ENCODE results near the gene YDJC.
"Not testable (repeated sequence)": the region's sequence is repeated elsewhere in the genome, so short reads cannot be mapped to it uniquely, and the experiment has no call there.

The YDJC gene

GRCh38 chr22:21651521-21652009 lies 21.7 kb upstream of the YDJC start:
- no peak for DNase-seq

DNA sequence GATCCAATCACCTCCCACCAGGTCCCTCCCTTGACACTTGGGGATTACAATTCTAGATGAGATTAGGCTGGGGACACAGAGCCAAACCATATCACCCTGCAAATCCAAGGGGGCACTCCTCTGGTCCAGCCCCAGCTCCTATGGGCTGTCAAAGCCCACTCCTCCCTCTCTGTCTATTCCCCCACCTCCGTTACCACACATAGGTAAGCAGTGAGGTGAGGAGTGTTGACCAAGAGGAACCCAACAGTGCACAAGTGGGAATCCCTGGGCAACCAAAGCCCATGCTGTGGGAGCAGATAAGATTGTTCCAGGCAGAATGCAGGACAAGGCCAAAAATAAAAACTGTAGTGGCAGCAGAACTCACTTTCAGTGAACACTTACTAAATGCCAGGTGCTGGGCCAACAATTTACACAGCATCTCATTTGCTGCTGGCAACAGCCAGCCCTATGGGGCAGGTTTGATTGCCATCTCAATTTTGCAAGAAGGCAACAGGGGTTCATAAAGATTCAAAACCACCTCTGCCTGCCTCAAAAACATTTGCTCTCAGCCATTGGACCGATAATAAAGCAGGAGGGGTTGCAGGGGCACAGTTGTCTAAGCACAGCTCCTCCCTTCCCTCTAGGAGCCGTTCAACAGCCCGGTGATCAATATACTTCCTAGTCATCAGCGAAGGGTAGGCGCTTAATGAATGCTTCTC lies 21.1 kb upstream of the YDJC start:
- DNase-seq = no peak

DNA sequence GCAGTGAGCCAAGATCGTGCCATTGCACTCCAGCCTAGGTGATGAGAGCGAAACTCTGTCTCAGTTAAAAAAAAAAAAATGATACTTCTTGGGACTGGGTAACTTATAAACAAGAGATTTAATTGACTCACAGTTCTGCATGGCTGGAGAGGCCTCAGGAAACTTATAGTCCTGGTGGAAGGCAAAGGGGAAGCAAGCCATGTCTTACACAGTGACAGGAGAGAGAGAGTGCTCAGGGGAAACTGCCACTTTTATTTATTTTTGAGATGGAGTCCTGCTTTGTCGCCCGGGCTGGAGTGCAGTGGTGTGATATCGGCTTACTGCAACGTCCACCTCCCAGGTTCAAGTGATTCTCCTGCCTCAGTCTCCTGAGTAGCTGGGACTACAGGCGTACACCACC lies 20.5 kb upstream of the YDJC start:
- no peak for DNase-seq

GRCh38 chr22:21646608-21647590 lies 17.1 kb upstream of the YDJC start:
- DNase-seq = peak; percentile 86 to 88

DNA sequence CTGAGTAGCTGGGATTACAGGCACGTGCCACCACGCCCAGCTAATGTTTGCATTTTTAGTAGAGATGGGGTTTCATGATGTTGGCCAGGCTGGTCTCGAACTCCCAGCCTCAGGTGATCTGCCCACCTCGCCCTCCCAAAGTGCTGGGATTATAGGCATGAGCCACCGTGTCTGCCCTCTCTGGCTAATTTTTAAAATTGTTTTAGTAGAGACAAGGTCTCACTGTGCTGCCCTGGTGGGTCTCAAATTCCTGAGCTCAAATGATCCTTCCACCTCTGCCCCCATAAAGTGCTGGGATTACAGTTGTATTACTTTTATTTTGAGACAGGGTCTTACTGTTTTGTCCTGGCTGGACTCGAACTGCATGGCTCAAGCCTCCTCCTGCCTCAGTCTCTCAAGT lies 15.7 kb upstream of the YDJC start:
- DNase-seq = not testable (repeated sequence)

DNA sequence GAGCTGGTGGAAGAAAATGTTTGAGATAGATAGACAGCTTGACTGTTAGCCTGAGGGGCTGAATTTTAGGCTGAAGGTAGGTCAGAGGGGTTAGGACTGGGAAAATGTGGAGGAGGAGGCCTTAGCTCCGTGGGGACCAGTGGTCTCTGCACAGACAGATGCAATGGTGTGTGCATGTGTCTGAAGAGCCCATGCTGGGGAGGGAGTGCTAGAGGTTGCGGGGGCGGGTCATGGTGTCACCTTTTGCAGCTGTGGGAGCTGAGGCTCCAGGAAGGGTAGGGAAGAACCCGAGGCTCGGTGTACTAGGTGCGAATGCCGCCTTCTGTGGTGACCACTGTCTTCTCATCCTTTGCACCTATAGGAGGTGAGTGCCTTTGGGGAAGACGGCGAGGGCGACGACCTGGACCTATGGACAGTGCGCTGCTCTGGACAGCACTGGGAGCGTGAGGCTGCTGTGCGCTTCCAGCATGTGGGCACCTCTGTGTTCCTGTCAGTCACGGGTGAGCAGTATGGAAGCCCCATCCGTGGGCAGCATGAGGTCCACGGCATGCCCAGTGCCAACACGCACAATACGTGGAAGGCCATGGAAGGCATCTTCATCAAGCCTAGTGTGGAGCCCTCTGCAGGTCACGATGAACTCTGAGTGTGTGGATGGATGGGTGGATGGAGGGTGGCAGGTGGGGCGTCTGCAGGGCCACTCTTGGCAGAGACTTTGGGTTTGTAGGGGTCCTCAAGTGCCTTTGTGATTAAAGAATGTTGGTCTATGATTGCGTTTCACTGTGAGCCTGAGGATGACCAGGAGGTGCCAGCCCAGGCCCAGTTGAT lies 13.9 kb upstream of the YDJC start:
- no peak for DNase-seq

DNA sequence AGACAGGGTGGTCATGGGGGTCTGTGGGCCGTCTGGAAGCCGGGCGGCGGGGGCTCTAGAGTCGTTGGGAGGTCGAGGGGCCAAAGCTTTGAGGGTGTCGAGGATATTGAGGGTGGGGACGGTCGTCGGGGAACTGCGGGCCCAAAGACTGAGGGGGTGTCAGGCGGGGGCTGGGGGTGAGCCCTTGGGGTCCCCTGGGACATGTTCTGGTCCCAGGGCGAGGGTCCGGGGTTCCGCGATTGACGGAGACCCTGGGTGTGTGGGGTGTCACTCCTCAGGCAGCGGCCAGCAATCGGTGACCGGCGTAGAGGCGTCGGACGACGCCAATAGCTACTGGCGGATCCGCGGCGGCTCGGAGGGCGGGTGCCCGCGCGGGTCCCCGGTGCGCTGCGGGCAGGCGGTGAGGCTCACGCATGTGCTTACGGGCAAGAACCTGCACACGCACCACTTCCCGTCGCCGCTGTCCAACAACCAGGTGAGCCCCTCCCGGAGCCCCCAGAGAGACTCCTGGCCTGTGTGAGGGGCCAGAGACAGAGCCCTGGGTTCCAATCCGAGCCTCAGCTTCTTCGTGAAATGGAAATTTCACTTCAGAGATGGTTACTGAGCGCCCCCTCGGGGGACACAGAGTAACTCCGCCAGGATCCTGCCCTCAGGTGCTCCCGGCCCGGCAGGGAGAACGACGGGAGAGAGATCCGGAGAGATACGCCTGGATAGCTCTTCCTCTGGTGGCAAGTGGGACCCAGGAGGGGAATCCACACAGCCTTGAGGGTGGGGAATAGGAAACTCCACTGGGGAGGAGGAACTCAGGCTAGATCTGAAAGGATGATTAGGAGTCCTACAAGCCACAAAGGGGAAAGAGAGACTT lies 13.0 kb upstream of the YDJC start:
- peak; percentile 61 to 65 for DNase-seq

GRCh38 chr22:21641789-21642583 lies 12.2 kb upstream of the YDJC start, which contains the start of gene SDF2L1:
Gene SDF2L1, plus strand, starts transcription at chr22:21642302. Its CDS starts 35 bp downstream, at chr22:21642337.
- DNase-seq = peak; percentile 99

DNA sequence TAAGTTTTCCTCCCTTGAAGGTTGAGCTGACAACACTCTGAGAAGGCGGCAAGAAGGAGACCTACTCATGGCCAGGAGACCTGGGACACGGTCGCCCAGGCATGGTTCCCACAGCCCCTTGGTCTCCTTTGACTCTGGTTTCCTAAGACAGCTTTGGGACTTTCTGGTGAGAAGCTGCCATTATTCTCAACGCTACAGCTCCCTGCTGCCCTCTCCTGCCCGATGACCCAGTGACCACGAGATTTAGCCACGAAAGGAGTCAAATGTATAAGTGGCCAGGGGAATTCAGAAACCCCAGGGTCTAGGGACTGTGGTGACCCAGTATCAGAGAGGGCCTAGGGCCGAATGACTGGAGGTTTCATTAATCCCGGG lies 11.6 kb upstream of the YDJC start:
- DNase-seq = no peak

GRCh38 chr22:21640810-21641209 lies 11.0 kb upstream of the YDJC start:
- DNase-seq = no peak

DNA sequence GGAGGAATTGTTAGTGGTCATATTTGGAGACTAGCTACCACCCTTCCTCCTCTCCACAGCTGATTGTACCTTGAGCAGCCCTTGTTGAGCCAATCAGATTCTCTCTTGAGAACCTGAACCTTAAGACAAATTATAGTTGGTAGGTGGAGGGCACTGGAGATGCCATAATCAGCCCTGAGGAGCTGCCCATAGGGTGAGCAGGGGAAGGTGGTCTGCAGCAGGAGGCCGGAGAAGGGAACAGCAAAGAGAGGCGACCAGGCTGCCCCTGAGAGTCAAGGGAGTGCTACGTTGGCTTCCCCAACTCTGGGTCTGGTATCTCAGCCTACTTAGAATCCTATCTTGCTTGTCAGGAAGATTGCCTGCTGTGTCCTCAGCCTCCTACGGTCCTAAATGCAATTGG lies 9.5 kb upstream of the YDJC start:
- DNase-seq = no peak

DNA sequence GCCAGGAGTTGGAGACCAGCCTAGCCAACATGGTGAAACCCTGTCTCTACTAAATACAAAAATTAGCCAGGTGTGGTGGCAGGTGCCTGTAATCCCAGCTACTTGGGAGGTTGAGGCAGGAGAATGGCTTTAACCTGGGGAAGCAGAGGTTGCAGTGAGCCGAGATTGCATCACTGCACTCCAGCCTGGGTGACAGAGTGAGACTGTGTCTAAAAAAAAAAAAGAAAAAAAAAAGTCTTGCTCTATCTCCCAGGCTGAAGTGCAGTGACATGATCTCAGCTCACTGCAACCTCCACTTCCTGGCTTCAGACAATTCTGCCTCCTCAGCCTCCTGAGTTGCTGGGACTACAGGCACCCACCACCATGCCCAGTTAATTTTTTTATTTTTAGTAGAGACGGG lies 7.6 kb upstream of the YDJC start:
- DNase-seq = not testable (repeated sequence)

DNA sequence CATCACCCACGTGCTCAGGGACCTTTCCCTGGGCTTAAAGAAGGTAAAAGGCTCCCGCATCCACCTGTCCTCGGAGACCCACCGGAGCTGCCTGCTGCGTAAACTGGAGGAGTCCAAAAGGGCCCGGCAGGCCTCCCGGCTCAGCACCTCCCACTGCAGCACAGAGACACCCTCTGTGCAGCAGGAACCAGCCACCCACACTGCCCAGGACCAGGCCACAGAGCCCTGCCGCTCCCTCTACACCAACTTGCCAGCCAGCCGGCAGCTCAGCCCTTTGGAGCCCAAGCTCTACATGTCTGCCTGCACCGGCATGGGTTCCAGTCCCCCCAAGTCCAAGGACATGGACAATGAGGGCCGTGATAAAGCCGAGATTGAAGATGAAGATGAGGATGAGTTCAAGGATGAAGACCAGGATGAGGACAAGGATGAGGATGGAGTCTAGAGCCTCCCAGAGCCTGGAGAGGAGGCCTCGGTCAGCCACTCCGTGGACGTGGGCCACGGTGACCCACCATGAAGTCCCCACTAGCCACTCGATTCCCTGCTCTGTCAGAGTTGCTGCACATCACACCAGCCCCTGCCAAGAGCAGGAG lies 6.9 kb upstream of the YDJC start:
- DNase-seq = no peak

DNA sequence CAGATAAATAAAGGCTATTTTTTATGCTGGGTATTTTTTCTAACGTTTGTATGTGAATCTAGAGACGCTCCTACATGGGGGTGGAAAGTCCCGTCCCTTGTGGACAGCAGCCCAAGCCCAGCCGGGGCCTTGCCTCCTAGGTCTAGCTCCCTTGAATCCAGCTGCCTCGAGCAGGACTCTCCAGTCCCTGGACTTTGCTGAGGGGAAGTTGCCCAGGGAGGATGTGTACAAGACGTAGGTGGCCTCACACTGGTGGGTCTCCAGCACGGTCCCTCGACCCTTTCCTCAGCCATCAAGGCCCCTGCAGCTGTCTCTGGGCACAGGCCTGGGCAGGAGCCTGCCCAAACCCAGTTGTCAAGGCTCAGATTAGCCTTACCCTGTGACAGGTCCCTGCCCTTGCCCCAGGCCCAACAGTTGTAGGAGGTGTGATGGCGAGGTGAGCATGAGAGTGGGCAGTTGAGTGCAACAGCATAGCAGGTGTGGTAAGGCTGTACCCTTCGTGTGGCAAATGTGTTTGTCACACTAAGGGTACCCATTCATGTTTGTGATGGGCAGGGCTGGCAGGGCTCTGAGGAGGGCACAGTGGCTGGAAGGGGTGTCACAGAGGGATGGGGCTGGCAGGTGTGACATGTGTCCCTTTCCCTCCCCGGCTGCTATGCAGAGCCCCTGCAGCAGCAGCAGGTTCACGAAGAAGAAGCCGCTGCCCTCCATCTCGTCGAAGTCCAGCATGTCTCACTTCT lies 6.1 kb upstream of the YDJC start:
- DNase-seq = no peak

DNA sequence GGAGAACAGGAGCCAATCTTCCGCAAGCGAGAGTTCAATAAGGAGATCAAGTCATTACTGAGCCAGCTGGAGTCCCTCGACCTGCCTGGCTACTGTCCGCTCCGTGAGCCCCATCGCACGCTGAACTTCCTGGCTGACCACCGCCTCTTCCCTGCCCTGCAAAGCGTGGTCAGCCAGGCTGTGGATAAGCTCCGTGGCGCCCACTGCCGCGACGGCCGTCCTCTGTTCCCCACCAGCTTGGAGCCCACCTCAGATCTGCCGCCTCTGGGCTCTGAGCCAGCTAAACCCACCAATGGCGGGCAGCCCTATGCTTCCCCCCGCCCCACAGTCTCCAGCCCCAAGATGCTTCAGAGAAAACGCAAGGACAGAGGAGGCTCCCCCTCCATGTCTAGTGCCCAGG lies 5.0 kb upstream of the YDJC start:
- no peak for DNase-seq

GRCh38 chr22:21634081-21634480 lies 4.3 kb upstream of the YDJC start:
- DNase-seq = no peak

DNA sequence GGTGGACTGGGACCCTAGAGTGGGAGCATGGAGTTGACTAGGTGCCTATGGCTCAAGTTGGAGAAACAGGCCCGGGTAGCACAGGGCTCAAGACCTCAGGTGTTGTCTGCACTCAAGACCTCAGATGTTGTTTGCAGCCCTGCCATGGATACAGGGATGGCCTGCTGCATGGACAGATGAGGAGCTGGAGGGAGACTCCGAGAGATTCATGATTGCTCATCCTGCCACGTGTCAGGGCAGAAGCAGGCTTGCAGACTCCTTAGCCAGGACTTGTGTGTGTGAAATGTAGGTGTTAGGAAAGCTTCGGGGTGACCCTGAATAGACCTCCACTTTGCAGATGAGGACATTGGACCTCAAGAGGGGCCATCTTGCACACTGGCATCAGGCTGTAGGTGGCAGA lies 3.7 kb upstream of the YDJC start:
- no peak for DNase-seq

DNA sequence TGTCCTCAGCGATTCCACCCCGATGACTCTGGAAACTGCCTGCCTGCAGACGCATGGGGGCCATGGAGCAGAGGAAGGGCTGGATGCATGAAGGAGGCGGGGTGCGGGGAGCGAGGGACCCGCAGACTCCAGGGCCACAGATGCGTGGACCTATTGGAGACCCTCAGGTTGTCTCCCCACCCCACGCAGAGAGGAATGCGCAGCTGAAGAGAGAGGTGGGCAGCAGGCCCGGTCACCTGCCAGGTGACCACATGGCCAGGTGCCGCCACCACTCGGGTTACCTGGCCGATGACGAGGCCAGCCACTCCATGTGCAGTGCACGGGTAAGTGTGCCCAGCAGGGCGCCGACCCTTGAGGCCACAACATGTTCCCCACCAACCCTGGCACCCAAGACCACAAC lies 3.1 kb upstream of the YDJC start:
- no peak for DNase-seq

DNA sequence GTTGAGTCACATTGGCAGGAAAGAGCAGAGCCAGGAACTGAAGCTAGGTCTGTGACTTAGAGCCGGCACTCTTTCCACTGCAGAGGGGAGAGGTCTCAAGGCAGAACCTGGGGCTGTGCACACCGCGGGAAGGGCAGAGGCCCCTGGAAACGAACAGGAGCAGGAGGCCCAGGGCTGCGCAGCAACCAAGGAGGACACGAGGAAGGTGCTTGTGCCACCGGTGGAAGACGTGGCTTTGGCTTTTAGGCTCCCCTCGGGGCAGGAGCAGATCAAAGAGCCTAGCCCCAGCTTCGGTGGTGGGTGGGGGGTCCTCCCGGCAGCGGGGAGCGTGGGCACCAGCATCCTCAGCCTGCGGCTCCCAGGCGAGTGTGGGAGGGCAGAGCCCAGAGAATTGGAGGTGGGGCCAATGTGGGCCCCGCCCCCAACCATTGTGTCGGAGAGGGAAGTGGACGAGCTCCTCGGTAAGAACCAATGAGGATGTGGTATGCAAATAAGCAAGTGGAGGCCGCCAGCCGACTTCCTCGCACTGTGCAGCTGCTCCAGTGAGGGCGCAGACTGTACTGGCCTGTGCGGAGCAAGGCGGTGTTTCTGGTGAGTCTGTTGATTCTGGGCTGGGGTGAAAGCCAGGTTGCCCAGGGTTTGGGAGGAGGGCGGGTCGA lies 2.5 kb upstream of the YDJC start, which contains the start of gene CCDC116:
TSS of gene CCDC116 (plus strand) at position 524 of the 659 bp plus-strand sequence. CDS start 422 bp downstream, outside the sequence.
- peak; percentile 73 to 83 for DNase-seq

All from CD4-positive, alpha-beta T cell treated with Interleukin-4 for 1 hour (primary cell).